Transverse colon (tissue), 3 donors: ENCODE measurements around the gene CD53.

Experiments used
- EP300 ChIP-seq: sonication (generic); formaldehyde crosslinking; IDR thresholded peaks from one replicate; pipeline ENCODE4 v1.6.1; 2017; ENCODE audit warnings: antibody characterized with exemption, low read depth
- POLR2A ChIP-seq: fragments of 450-650 bp; IDR thresholded peaks from one replicate; pipeline ENCODE4 v1.6.1; 2016; ENCODE audit warnings: antibody characterized with exemption, mild to moderate bottlenecking, moderate library complexity
- TF ChIP-seq, protein P1 (sequence below), 5 experiments: fragments of 200-600 bp in 3 of 5; fragments of 450-650 bp in 2 of 5; sonication (generic) in 3 of 5; IDR thresholded peaks; 1 replicate in 2 of 5; 2 replicates in 3 of 5; pipeline ENCODE4 v1.5.1; 2016 to 2017; ENCODE audit warnings: antibody characterized with exemption in 5 of 5, inconsistent platforms in 3 of 5, mild to moderate bottlenecking in 2 of 5, moderate library complexity in 1 of 5

DNA sequence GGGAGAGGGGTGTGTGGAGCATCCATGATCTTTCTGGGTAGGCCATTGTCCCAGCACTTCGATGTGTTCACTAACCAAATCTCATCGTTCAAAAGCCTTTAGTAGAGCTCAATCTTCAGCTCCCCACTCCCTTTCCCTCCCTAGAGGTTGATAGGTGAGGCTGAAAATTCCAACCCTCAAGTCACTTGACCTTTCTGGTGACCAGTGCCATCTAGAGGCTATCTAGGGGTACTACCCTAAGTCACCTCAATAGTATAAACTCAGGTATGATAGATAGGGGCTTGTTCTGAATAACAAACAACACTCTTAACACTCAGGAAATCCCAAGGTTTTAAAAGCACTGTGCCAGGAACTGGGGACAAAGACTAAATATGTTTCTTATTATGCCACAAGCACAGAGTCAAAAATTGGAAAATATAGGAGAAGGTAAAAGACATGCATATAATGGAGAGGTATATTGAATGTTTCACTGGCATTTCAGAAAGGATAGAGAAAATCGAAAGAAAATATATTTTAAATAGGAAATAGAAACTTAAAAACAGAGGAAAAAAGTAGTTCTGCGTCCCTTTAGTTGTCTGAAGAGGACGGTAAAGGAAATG lies 42.9 kb upstream of the CD53 start:
- TF ChIP-seq, protein P1, sequence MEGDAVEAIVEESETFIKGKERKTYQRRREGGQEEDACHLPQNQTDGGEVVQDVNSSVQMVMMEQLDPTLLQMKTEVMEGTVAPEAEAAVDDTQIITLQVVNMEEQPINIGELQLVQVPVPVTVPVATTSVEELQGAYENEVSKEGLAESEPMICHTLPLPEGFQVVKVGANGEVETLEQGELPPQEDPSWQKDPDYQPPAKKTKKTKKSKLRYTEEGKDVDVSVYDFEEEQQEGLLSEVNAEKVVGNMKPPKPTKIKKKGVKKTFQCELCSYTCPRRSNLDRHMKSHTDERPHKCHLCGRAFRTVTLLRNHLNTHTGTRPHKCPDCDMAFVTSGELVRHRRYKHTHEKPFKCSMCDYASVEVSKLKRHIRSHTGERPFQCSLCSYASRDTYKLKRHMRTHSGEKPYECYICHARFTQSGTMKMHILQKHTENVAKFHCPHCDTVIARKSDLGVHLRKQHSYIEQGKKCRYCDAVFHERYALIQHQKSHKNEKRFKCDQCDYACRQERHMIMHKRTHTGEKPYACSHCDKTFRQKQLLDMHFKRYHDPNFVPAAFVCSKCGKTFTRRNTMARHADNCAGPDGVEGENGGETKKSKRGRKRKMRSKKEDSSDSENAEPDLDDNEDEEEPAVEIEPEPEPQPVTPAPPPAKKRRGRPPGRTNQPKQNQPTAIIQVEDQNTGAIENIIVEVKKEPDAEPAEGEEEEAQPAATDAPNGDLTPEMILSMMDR (IDR thresholded peaks at IDR 0.05), result peak; percentile 34 to 60 (median 48)
- TF ChIP-seq EP300, result no peak
- no peak for TF ChIP-seq POLR2A
